ENCODE measurements around the gene ADAMTS12. TPM values are rescaled to one million over a fixed set of nuclear protein-coding genes. Genes with fewer than 3 reads are reported as not detected.

The ADAMTS12 gene
- total RNA-seq, 4 donors from 2014 or later = 2.3 to 6.0 (median 4.2) TPM

GRCh38 chr5:33755231-33755630 is 136.6 kb downstream of the ADAMTS12 start:
- intact Hi-C loops (cut with DNase I) = no loop called here
- Histone ChIP-seq H3K27me3 (no peaks in the 10 kb centered on the region), H3K36me3 (no peaks in the 10 kb centered on the region), H3K4me1 (no peaks in the 10 kb centered on the region), H3K27ac (replicated peaks in 1 of 4) (no peak overlapping the region), H3K9me3 (no peaks in the 10 kb centered on the region), H3K4me3 (no peak overlapping the region)
- no peak for TF ChIP-seq POLR2A (IDR thresholded peaks at IDR 0.05; ENCODE audit: low read depth)
- TF ChIP-seq EP300 (IDR thresholded peaks at IDR 0.05) = no peak
- WGBS = 81% methylated on average over 1 of the region's 1 CpG
- DNase-seq (ENCODE audit: extremely low spot score) = no peak

GRCh38 chr5:33753704-33754103 is 138.1 kb downstream of the ADAMTS12 start:
- no peak for DNase-seq (ENCODE audit: extremely low spot score)
- H3K27me3 ChIP-seq = no peaks in the 10 kb centered on the region

GRCh38 chr5:33748754-33749153 is 143.0 kb downstream of the ADAMTS12 start:
- TF ChIP-seq EP300 (IDR thresholded peaks at IDR 0.05) (no peak), POLR2AphosphoS5 (IDR thresholded peaks at IDR 0.05) (no peak), CTCF (IDR thresholded peaks at IDR 0.05) (no peak), POLR2A (IDR thresholded peaks at IDR 0.05; ENCODE audit: low read depth) (no peak)
- intact Hi-C loops (cut with DNase I) = no loop called here
- DNase-seq (ENCODE audit: extremely low spot score) = no peak
- H3K9me3 ChIP-seq = no peaks in the 10 kb centered on the region
- H3K36me3 ChIP-seq = no peaks in the 10 kb centered on the region
- H3K4me1 ChIP-seq = no peaks in the 10 kb centered on the region
- 76% methylated on average over 1 of the region's 1 CpG for WGBS
- H3K27ac ChIP-seq (replicated peaks in 1 of 4) = no peak overlapping the region
- H3K4me3 ChIP-seq = no peak overlapping the region
- H3K27me3 ChIP-seq = no peaks in the 10 kb centered on the region

More at GRCh38 chr5:33753704-33754103, 138.1 kb downstream of the ADAMTS12 start:
- Histone ChIP-seq H3K9me3 (no peaks in the 10 kb centered on the region), H3K36me3 (no peaks in the 10 kb centered on the region), H3K4me3 (no peak overlapping the region), H3K4me1 (no peaks in the 10 kb centered on the region), H3K27ac (replicated peaks in 1 of 4) (no peak overlapping the region)
- intact Hi-C loops (cut with DNase I) = no loop called here
- WGBS = 93% methylated on average over 4 of the region's 4 CpGs
- no peak for TF ChIP-seq POLR2A (IDR thresholded peaks at IDR 0.05; ENCODE audit: low read depth)
- TF ChIP-seq CTCF (IDR thresholded peaks at IDR 0.05) = no peak
- TF ChIP-seq EP300 (IDR thresholded peaks at IDR 0.05) = no peak
- no peak for TF ChIP-seq POLR2AphosphoS5 (IDR thresholded peaks at IDR 0.05)

- Histone ChIP-seq H3K36me3 (no peaks in the 10 kb centered on the region), H3K9me3 (no peaks in the 10 kb centered on the region), H3K27me3 (no peaks in the 10 kb centered on the region), H3K4me3 (no peak overlapping the region), H3K4me1 (no peaks in the 10 kb centered on the region), H3K27ac (replicated peaks in 1 of 4) (no peak overlapping the region)
- 79% methylated on average over 1 of the region's 1 CpG for WGBS
- TF ChIP-seq CTCF (IDR thresholded peaks at IDR 0.05) (no peak), POLR2A (IDR thresholded peaks at IDR 0.05; ENCODE audit: low read depth) (no peak), EP300 (IDR thresholded peaks at IDR 0.05) (no peak), POLR2AphosphoS5 (IDR thresholded peaks at IDR 0.05) (no peak)
- no peak for DNase-seq (ENCODE audit: extremely low spot score)
- intact Hi-C loops (cut with DNase I) = no loop called here
These were observed 146.6 kb downstream of the ADAMTS12 start for GRCh38 chr5:33745101-33745770.

- Histone ChIP-seq H3K4me3 (no peak overlapping the region), H3K9me3 (no peaks in the 10 kb centered on the region), H3K4me1 (peaks cover 0 to 6% (median 2%) of the 10 kb centered on the region in 4 donors), H3K27me3 (no peaks in the 10 kb centered on the region), H3K27ac (replicated peaks in 1 of 4) (no peak overlapping the region), H3K36me3 (no peaks in the 10 kb centered on the region)
- DNase-seq (ENCODE audit: extremely low spot score) = no peak
- WGBS = 56% methylated on average over 3 of the region's 3 CpGs
- intact Hi-C loops (cut with DNase I) = no loop called here
- TF ChIP-seq POLR2A (IDR thresholded peaks at IDR 0.05; ENCODE audit: low read depth) (no peak), EP300 (IDR thresholded peaks at IDR 0.05) (no peak), CTCF (IDR thresholded peaks at IDR 0.05) (no peak), POLR2AphosphoS5 (IDR thresholded peaks at IDR 0.05) (no peak)
These were observed 148.7 kb downstream of the ADAMTS12 start for GRCh38 chr5:33743099-33743498.
